ENCODE results near the gene GAL3ST3. TPM values are rescaled to one million over a fixed set of nuclear protein-coding genes. Genes with fewer than 3 reads are reported as not detected.
A peak's percentile ranks its signal among the peaks of the same experiment; 100 is the strongest.
"Not testable (repeated sequence)": the region's sequence is repeated elsewhere in the genome, so short reads cannot be mapped to it uniquely, and the experiment has no call there.

The GAL3ST3 gene, protein sequence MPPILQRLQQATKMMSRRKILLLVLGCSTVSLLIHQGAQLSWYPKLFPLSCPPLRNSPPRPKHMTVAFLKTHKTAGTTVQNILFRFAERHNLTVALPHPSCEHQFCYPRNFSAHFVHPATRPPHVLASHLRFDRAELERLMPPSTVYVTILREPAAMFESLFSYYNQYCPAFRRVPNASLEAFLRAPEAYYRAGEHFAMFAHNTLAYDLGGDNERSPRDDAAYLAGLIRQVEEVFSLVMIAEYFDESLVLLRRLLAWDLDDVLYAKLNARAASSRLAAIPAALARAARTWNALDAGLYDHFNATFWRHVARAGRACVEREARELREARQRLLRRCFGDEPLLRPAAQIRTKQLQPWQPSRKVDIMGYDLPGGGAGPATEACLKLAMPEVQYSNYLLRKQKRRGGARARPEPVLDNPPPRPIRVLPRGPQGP
- 1 to 10 TPM; 5.4 to 6.4 (median 6.1) TPM for polyA plus RNA-seq (ENCODE audit: insufficient read length in 3 of 3)
- long read RNA-seq, donor 1, partial matches to known transcripts: 139 of 141 reads
- long read RNA-seq, donor 1, other reads (novel, unspliced or antisense): 0 of 141 reads
- long read RNA-seq, donor 2, transcript GAL3ST3-201 (3 exons, 2,133 nt): major isoform, 7 of 7 reads
- long read RNA-seq, donor 2, partial matches to known transcripts: 0 of 7 reads
- long read RNA-seq, donor 2, other reads (novel, unspliced or antisense): 0 of 7 reads
- long read RNA-seq, donor 3, transcript GAL3ST3-201 (3 exons, 2,133 nt): major isoform, 6 of 12 reads
- long read RNA-seq, donor 3, partial matches to known transcripts: 5 of 12 reads
- long read RNA-seq, donor 3, other reads (novel, unspliced or antisense): 0 of 12 reads
- long read RNA-seq, donor 4, transcript GAL3ST3-201 (3 exons, 2,133 nt): major isoform, 9 of 10 reads
- long read RNA-seq, donor 4, partial matches to known transcripts: 0 of 10 reads
- long read RNA-seq, donor 4, other reads (novel, unspliced or antisense): 0 of 10 reads
- long read RNA-seq, donor 5, partial matches to known transcripts: 0 of 4 reads
- long read RNA-seq, donor 5, other reads (novel, unspliced or antisense): 0 of 4 reads
- long read RNA-seq, donor 6, transcript GAL3ST3-201 (3 exons, 2,133 nt): major isoform, 5 of 5 reads
- long read RNA-seq, donor 6, partial matches to known transcripts: 0 of 5 reads
- long read RNA-seq, donor 6, other reads (novel, unspliced or antisense): 0 of 5 reads
- long read RNA-seq, donor 7, transcript GAL3ST3-201 (3 exons, 2,133 nt): major isoform, 9 of 11 reads
- long read RNA-seq, donor 7, partial matches to known transcripts: 0 of 11 reads
- long read RNA-seq, donor 7, other reads (novel, unspliced or antisense): 0 of 11 reads
- long read RNA-seq, donor 8, partial matches to known transcripts: 0 of 3 reads
- long read RNA-seq, donor 8, other reads (novel, unspliced or antisense): 0 of 3 reads
- long read RNA-seq, donor 9, transcript GAL3ST3-201 (3 exons, 2,133 nt): major isoform, 5 of 6 reads
- long read RNA-seq, donor 9, partial matches to known transcripts: 0 of 6 reads
- long read RNA-seq, donor 9, other reads (novel, unspliced or antisense): 0 of 6 reads
- long read RNA-seq, donor 10, transcript GAL3ST3-201 (3 exons, 2,133 nt): major isoform, 5 of 313 reads
- long read RNA-seq, donor 10, partial matches to known transcripts: 295 of 313 reads
- long read RNA-seq, donor 10, other reads (novel, unspliced or antisense): 13 of 313 reads
- long read RNA-seq, donor 11, transcript GAL3ST3-201 (3 exons, 2,133 nt): major isoform, 6 of 6 reads
- long read RNA-seq, donor 11, partial matches to known transcripts: 0 of 6 reads
- long read RNA-seq, donor 11, other reads (novel, unspliced or antisense): 0 of 6 reads
- long read RNA-seq, donor 12, transcript GAL3ST3-201 (3 exons, 2,133 nt): major isoform, 8 of 74 reads
- long read RNA-seq, donor 12, partial matches to known transcripts: 65 of 74 reads
- long read RNA-seq, donor 12, other reads (novel, unspliced or antisense): 0 of 74 reads
- long read RNA-seq, donor 13, partial matches to known transcripts: 233 of 257 reads
- long read RNA-seq, donor 13, other reads (novel, unspliced or antisense): 20 of 257 reads
- long read RNA-seq, donor 14: 0 reads
- long read RNA-seq, donor 15, partial matches to known transcripts: 0 of 3 reads
- long read RNA-seq, donor 15, other reads (novel, unspliced or antisense): 0 of 3 reads
- long read RNA-seq, donor 16, partial matches to known transcripts: 0 of 6 reads
- long read RNA-seq, donor 16, other reads (novel, unspliced or antisense): 0 of 6 reads

DNA sequence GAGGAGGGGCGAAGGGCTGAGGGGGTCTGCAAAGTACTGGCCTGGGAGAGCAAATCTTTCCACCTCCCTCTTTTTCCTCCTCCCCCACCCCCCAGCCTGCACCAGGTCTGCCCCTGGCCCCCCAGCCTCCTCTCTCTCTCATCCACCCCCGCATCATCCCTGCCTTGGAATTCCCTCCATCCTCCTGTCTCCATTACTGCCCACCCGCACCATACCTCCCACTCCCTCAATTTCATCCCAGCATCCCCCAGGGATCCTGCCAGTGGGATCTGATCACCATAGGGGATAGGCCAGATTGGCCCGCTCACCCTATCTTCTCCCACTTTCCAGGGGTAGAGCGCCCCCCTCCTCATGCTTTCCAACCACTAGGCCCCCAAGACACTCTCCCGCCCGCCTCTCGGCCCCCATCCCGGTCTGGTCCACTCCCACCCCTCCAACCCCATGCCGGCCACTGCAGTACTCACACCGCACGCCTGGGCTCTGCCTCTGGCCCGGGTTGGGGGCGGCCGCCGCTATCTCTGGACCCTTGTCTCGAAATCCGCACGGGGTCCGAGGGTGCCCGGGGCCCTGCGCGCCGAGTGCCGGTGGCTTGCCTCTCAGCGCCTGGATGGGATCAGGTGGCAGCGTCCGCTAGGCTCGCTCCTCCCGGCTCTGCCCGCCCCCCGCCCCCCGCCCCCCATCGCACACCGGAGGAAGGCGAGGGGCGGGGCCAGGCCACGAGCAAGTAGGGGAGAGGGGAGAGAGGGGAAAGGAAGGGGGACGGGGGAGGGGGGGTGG, at the start of gene GAL3ST3:
TSS of gene GAL3ST3 (minus strand) at position 615 of the 777 bp plus-strand sequence. CDS start 3,746 bp downstream, outside the sequence.
- peak; percentile 42 for DNase-seq

DNA sequence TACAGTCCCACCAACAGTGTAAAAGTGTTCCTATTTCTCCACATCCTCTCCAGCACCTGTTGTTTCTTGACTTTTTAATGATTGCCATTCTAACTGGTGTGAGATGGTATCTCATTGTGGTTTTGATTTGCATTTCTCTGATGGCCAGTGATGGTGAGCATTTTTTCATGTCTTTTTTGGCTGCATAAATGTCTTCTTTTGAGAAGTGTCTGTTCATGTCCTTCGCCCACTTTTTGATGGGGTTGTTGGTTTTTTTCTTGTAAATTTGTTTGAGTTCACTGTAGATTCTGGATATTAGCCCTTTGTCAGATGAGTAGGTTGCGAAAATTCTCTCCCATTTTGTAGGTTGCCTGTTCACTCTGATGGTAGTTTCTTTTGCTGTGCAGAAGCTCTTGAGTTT, 43.2 kb upstream of the GAL3ST3 start:
- not testable (repeated sequence) for DNase-seq

DNA sequence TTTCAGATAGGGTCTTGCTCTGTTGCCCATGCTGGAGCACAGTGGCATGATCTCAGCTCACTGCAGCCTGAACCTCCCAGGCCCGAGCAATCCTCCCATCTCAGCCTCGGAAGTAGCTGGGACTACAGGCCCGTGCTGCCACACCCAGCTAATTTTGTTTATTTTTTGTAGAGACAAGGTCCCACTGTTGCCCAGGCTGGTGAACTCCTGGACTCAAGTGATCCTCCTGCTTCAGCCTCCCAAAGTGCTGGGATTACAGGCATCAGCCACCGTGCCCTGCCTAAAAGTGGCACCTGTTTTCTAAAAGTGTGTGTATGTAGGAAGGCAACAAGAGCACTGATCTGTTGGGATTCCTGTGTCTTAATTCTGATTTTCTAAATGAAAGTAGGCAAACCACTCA, 41.3 kb upstream of the GAL3ST3 start:
- no peak for DNase-seq

DNA sequence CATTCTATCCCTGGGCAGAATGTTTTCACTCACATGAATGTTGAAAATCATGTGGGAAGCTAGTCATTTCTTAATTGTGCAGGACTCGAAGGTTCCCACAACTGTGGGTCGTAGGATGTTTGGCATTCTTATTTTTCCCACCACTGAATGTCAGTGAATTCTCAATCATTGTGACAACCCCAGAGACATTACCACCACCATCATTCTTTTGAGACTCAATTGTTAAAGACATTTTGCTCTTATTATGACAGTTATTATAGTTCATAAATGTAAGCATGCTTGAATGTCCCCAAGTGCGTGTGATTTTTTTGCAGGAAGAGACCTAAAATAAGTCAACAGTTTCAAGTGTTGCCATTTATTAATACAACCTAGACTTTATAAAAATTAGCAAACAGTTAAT, 40.1 kb upstream of the GAL3ST3 start:
- no peak for DNase-seq

DNA sequence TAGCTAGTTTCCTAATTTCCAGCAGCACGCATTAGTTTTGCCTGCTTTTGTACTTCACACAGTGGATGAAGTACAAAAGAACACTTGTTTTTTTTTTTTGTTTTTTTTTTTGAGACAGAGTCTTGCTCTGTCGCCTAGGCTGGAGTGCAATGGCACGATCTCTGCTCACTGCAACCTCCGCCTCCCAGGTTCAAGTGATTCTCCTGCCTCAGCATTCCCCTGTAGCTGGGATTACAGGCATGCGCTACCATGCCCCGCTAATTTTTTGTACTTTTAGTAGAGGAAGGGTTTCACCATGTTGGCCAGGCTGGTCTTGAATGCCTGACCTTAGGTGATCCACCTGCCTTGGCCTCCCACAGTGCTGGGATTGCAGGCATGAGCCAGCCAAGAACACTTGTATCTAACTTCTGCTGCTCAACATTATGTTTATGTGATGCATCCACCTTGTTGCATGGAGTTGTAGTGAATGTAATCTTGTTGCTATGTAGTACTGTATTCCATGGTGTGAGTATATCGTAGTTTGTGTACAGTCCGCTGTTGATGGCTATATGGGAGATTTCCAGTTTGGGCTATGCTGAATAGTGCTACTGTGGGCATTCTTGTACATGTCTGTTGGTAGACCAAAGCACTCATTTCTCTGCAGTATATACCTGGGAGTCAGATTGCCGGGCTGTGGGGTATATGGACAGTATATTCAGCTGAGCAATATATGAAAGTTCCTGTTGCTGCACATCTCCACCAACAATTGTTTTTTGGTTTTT, 38.4 kb upstream of the GAL3ST3 start:
- no peak for DNase-seq

DNA sequence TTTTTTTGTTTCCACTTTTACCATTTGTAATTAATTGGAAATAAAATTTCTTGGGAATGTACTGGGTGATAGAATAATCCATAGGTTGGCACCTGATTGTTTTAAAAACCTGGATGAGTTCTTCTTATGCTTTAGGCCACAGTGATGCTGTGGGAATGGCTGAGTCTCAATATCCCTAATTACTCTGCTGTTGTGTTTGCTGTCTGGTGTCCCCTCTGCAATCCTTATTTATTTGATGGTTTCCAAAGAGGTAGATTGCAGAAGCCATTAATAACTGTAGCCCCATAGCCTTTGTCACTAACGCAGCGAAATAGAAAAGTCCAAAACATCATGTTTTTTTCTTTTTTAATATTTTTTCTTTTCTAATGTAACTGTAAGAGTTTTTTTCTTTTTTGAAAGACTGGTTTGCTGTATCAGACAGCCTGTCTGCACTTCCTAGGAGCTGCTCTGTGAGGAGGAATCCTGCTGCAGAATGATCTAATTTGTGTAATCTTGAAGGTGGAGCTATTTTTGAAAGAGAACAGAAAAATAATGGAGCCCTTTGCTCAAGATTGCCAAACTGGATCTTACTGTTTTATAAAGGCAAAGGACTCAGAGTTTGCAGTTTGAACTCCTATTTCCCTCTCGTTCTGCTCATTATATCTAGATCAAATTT, 36.0 kb upstream of the GAL3ST3 start:
- no peak for DNase-seq

DNA sequence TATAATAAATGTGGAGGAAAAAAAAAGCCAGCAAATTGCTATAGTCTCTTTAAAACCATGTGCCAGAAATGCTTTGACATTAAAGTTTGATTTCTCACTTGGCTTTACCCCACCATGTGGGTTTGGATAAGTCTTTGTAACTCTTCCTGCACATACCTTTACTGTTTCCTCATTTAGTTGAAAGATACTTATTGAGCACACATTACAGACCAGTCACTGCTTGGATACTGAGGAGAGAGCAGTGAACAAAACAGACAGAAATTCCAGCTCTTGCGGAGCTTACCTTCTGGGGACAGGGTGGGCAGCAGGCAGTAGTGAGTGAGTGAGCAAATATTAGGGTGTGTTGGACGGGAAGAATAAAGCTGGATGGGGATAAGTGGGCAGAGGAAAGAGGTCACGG, 34.8 kb upstream of the GAL3ST3 start:
- DNase-seq: no peak

DNA sequence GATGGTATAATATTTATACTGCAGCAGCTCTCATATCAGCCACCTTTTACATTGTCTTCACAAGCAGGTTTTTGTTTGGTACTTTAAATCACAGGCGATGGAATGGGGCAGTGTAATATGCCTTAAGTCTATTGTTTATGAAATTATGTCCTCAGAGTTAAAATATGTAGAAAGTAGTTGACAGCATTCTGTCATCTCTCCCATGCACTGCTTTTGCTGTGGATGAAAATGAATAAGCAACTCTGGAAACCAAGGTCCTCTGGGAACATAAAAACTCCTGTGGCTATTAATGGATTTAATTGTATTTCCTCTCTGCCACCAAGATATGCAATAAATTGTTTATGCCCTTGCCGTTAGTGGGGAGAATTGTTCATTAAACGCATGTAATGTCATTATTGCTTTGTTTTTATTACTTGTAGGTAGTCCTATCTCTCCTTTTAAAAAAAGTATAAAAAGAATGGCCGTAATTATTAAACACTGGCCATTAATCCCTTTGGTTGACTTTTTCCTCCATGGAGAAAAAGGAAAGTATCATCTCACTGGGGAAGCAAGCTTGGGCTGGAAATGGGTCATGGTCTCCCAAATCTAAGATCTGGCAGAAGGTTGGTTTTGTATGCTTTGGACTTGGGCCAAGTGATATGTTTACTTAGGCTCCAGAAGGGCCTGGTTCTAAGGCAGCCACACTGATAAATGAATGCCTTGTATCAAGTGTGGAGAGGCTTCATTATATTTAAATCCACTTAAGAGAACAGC, 34.2 kb upstream of the GAL3ST3 start:
- DNase-seq: no peak

DNA sequence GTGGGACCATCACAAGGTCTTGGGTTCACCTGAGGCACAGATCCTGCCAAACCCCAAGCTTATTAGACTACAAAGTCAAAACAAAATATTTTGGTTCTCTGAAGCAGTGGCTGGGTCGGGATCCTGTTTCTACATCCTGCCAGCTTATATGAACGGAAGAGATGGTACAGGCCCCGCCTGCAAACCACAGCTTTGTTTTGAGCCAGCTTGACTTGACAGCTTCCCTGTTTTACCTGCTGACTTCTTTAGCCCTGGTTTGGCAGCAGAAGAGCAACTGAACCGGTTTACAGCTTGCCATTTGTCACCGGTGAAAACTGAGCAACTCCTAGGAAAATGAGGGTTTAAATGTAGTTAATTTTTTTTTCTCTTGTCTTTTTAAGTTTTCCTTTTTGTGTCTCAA, 32.5 kb upstream of the GAL3ST3 start:
- no peak for DNase-seq

DNA sequence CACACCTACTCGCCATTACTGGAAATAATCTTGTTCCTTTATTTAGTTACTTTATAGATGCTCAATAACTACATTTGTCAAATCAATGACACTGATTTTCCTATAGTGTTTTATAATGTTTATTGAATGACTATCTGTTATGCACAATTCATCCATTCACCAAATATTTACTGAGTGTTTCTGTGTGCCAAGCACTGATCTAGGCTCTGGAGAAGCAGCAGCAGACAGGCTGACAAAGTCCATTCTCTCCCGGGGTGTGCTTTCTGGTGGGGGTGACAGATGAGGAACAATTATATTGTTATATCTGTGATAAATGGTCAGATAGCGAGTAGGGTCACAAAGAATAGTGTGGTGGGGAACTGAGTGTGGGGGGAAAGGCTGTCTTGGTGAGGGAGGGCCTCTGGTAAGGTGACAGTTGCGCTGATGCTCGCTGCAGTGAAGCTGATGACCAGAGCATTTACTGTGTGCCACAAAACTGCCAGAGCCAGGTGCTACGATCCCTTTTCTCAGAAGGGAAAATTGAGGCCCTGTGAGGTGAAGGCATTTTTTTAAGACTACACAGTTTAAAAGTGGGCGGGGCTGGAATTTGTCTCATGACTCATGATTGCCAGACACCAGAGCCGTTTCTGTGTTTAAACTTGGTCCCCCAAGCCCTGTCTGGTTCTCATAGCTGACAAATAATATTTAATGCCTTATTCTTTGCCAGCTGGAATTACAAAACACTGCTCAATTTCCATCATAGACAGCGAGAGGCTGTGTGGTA, 31.3 kb upstream of the GAL3ST3 start:
- no peak for DNase-seq

DNA sequence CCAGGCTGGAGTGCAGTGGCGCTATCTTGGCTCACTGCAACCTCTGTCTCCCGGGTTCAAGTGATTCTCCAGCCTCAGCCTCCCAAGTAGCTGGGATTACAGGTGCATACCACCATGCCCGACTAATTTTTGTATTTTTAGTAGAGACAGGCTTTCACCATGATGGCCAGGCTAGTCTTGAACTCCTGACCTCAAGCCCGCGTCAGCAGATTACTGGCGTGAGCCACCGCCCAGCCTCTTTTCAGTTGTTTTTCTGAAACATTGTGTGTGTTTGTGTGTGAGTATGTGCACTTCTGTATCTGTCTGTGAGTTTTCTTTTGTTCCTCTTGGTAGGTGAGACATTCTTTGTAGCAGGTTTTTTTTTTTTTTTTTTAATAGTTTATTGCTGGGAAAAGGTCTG, 30.0 kb upstream of the GAL3ST3 start:
- DNase-seq: not testable (repeated sequence)

DNA sequence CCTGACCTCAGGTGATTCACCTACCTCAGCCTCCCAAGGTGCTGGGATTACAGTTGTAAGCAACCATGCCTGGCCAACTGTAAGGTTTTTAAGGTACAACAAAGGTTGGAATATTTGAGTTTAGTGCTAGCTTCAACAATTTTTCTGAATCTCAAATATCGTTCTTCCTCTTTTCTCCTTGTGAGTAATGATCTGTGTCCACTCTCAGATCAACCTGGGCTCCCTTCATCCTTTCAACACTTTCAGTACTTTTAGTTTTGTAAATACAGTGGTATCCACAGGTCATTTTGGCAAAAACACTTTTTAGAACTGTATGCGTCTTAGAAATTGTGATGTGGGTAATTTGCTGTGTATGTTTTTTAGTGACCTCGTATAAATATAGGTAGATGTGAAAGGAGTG, 29.0 kb upstream of the GAL3ST3 start:
- no peak for DNase-seq

DNA sequence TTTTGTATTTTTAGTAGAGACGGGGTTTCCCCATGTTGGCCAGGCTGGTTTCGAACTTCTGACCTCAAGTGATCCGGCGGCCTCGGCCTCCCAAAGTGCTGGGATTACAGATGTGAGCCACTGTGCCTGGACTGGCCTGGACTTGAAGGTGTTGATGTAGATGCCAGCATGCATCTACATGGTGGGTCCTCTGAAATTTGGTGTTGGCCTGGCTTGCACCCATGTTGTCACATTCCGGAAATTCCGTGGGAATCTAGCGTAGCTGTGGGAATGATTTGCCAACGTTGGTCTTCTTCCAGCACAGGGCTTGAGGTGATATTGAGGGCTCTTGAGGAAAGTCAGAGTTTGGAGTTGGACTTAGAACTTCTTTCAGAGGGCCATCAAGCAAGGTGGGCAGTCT, 27.6 kb upstream of the GAL3ST3 start:
- DNase-seq: no peak

DNA sequence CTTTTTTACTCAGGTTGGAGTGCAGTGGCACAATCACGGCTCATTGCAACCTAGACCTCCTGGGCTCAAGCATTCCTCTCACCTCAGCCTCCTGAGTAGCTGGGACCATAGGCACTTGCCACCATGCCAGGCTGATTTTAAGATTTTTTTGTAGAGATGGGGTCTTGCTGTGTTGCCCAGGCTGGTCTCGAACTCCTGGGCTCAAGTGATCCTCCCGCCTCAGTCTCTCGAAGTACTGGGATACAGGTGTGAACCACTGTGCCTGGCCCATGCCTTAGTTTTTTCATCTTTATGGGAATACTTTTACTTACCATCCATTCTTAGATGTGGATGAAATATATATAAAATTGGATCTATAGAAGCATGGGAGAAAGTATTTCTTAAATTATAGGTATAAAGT, 26.3 kb upstream of the GAL3ST3 start:
- DNase-seq: no peak

DNA sequence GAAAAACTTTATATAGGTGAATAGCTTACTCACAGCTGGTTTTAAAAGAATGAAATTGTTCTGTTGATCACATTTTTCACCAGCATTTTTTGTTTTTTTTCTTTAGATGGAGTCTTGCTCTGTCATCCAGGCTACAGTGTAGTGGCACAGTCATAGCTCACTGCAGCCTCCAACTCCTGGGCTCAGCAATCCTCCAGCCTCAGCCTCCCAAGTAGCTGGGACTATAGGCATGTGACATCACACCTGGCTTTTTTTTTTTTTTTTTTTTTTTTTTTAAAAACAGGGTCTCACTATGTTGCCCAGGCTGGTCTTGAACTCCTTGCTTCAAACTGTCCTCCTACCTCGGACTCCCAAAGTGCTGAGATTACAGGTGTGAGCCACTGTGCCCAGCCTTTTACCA, 24.7 kb upstream of the GAL3ST3 start:
- DNase-seq: no peak

DNA sequence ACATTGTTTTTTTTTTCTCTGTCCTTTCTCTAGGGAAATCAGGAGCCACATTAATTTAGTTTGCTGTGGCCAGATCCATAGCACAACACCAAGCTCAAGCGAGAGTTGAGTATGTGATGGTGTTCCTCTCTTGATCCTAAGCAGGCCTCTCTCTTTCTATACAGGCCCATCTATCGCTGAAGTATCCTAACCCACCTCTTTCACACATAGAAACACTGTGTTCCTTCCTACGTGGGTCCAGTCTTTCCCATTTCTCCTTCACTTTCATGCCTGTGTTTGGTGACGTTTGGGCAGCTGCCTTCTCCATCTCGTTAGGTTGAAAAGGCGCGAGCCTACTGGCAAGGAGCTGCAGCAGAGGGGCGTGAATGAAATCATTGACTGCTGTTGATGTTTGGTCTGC, 23.6 kb upstream of the GAL3ST3 start:
- DNase-seq: no peak
